Amygdala (tissue), 56 donors: ENCODE measurements around the gene RBMS3.
"Not testable (repeated sequence)": the region's sequence is repeated elsewhere in the genome, so short reads cannot be mapped to it uniquely, and the experiment has no call there.

Source experiments
- DNase-seq, 56 donors: peaks; one replicate each; lab custom pipeline; 2025; lab: John Stamatoyannopoulos, UW

RBMS3 gene

GRCh38 chr3:29307295-29307694 is 26.4 kb downstream of the RBMS3 start:
- no peak for DNase-seq

GRCh38 chr3:29310865-29311264 is 30.0 kb downstream of the RBMS3 start:
- DNase-seq = no peak

- DNase-seq = no peak
Measured at GRCh38 chr3:29311795-29312194, 30.9 kb downstream of the RBMS3 start.

GRCh38 chr3:29312395-29312794 is 31.5 kb downstream of the RBMS3 start:
- no peak for DNase-seq

GRCh38 chr3:29312960-29313452 is 32.1 kb downstream of the RBMS3 start:
- no peak for DNase-seq

- DNase-seq = no peak
Measured at GRCh38 chr3:29313981-29314726, 33.3 kb downstream of the RBMS3 start.

GRCh38 chr3:29314727-29315088 is 33.8 kb downstream of the RBMS3 start:
- DNase-seq = no peak

- no peak for DNase-seq
Measured at GRCh38 chr3:29317659-29318173, 36.8 kb downstream of the RBMS3 start.

- DNase-seq = no peak
Measured at GRCh38 chr3:29318251-29318650, 37.4 kb downstream of the RBMS3 start.

- DNase-seq = no peak
Measured at GRCh38 chr3:29319262-29319661, 38.4 kb downstream of the RBMS3 start.

- DNase-seq = no peak
Measured at GRCh38 chr3:29319798-29320197, 38.9 kb downstream of the RBMS3 start.

GRCh38 chr3:29322586-29322985 is 41.7 kb downstream of the RBMS3 start:
- no peak for DNase-seq

- DNase-seq = peak in 4 of 56 donors; percentile 2 to 5 (median 2)
Measured at GRCh38 chr3:29324180-29324651, 43.3 kb downstream of the RBMS3 start.

- not testable (repeated sequence) for DNase-seq
Measured at GRCh38 chr3:29326540-29326939, 45.7 kb downstream of the RBMS3 start.

GRCh38 chr3:29329986-29330890 is 49.4 kb downstream of the RBMS3 start:
- DNase-seq = no peak

GRCh38 chr3:29331035-29331434 is 50.2 kb downstream of the RBMS3 start:
- no peak for DNase-seq

GRCh38 chr3:29331456-29332194 is 50.8 kb downstream of the RBMS3 start:
- no peak for DNase-seq

- DNase-seq = no peak
Measured at GRCh38 chr3:29332195-29332637, 51.3 kb downstream of the RBMS3 start.

GRCh38 chr3:29333576-29333975 is 52.7 kb downstream of the RBMS3 start:
- DNase-seq = no peak

GRCh38 chr3:29334706-29335105 is 53.8 kb downstream of the RBMS3 start:
- DNase-seq = no peak
